HepG2 (cell line): ENCODE data around the gene PIP4K2C. TPM values are rescaled to one million over a fixed set of nuclear protein-coding genes. Genes with fewer than 3 reads are reported as not detected.

ENCODE experiments used
- ATAC-seq: fragments of 200-7000 bp; cut with Tn5 transposase; 3 replicates; pipeline ENCODE4 v1.9.1; 2020; ENCODE audit warnings: mild to moderate bottlenecking, moderate library complexity
- BruUV-seq: library from RNA; stranded (reverse); fragments of 400-500 nt; replicated peaks from 2 replicates; lab custom pipeline; 2021; lab: Mats Ljungman, UMichigan
- CTCF ChIA-PET: fragments of 300-600 bp; formaldehyde crosslinking; extraction: SDS; loops from one replicate; lab custom pipeline; 2021; ENCODE audit warnings: low total read pairs, inconsistent platforms, low intra/inter-chr PET ratio; lab: Yijun Ruan, JAX
- POLR2A ChIA-PET: fragments of 350-600 bp; sonication (Branson Sonifier 250); formaldehyde crosslinking; loops from one replicate; lab custom pipeline; 2020; ENCODE audit warnings: antibody characterized with exemption, inconsistent platforms; lab: Yijun Ruan, JAX
- DNase-seq: peaks from one replicate; pipeline ENCODE4 v3.0.0-alpha.2; 2015; ENCODE audit warnings: low spot score
- FAIRE-seq: peaks from 3 replicates; lab custom pipeline; 2011; peaks lifted over from hg19 to GRCh38; lab: Jason Lieb, UNC
- H2AFZ ChIP-seq: one replicate; pipeline ENCODE4 v1.6.1; 2011; ENCODE audit warnings: low read length, inconsistent platforms
- H3K27ac ChIP-seq: fragments of 300-600 bp; 3 replicates; pipeline ENCODE4 v1.8.0; 2011; ENCODE audit warnings: mixed run types, mild to moderate bottlenecking, mixed read lengths, low read length, inconsistent platforms; ENCODE audit not compliant: insufficient read depth; ENCODE audit errors: extremely low read length
- H3K27me3 ChIP-seq, 2 experiments: fragments of 200-600 bp in 1 of 2; 2 replicates in 1 of 2; 3 replicates in 1 of 2; pipeline versions ENCODE4 v1.6.0 to v1.8.0; 2011; ENCODE audit warnings: low read length in 2 of 2, mild to moderate bottlenecking in 2 of 2, moderate library complexity in 2 of 2, inconsistent platforms in 1 of 2; ENCODE audit not compliant: insufficient read depth in 2 of 2, control insufficient read depth in 1 of 2
- H3K36me3 ChIP-seq, 2 experiments: fragments of 200-600 bp in 1 of 2; replicated peaks in 1 of 2; 2 replicates in 1 of 2; 3 replicates in 1 of 2; pipeline versions ENCODE4 v1.5.1 to v1.8.0; 2011; ENCODE audit warnings: low read length in 2 of 2, inconsistent platforms in 1 of 2; ENCODE audit not compliant: insufficient read depth in 2 of 2, control insufficient read depth in 1 of 2
- H3K4me1 ChIP-seq: 2 replicates; pipeline ENCODE4 v1.5.1; 2012; ENCODE audit warnings: low read length, inconsistent platforms; ENCODE audit not compliant: insufficient read depth
- H3K4me2 ChIP-seq: 2 replicates; pipeline ENCODE4 v1.6.0; 2011; ENCODE audit warnings: low read depth, low read length, inconsistent platforms
- H3K4me3 ChIP-seq, 3 experiments: fragments of 200-600 bp in 1 of 3; sonication (generic), shearing (Covaris generic) in 1 of 3; replicated peaks in 1 of 3; 2 replicates each; pipeline ENCODE4 v1.5.1; 2011 to 2016; ENCODE audit warnings: low read length in 3 of 3, inconsistent platforms in 2 of 3, low read depth in 2 of 3, mild to moderate bottlenecking in 2 of 3, control low read depth in 1 of 3, mixed read lengths in 1 of 3; ENCODE audit not compliant: insufficient read depth in 1 of 3
- H3K79me2 ChIP-seq: one replicate; pipeline ENCODE4 v1.6.1; 2011; ENCODE audit warnings: low read length, inconsistent platforms; ENCODE audit not compliant: insufficient read depth
- H3K9ac ChIP-seq: 2 replicates; pipeline ENCODE4 v1.6.0; 2011; ENCODE audit warnings: mild to moderate bottlenecking, low read depth, low read length, inconsistent platforms; ENCODE audit not compliant: insufficient read depth
- H3K9me3 ChIP-seq: 2 replicates; pipeline ENCODE4 v1.5.1; 2012; ENCODE audit warnings: mild to moderate bottlenecking, low read length
- H4K20me1 ChIP-seq: 2 replicates; pipeline ENCODE4 v1.6.0; 2011; ENCODE audit warnings: inconsistent platforms, mild to moderate bottlenecking, low read length, moderate library complexity; ENCODE audit not compliant: insufficient read depth
- HCFC1 ChIP-seq: fragments of 150-350 bp; IDR thresholded peaks from 2 replicates; pipeline ENCODE4 v1.6.1; 2014; ENCODE audit warnings: low read depth, low read length
- ISX ChIP-seq: sonication (generic); formaldehyde crosslinking; conservative IDR thresholded peaks from 2 replicates; pipeline ENCODE4 v1.5.0; 2020; ENCODE audit warnings: missing genetic modification reagents
- KDM5B ChIP-seq: sonication (generic); formaldehyde crosslinking; IDR thresholded peaks from 2 replicates; pipeline ENCODE4 v1.4.0; 2020; ENCODE audit warnings: missing genetic modification reagents, mild to moderate bottlenecking, borderline replicate concordance
- NCOA1 ChIP-seq: sonication (generic); formaldehyde crosslinking; IDR thresholded peaks from 2 replicates; pipeline ENCODE4 v1.9.0; 2021; ENCODE audit warnings: missing genetic modification reagents
- TAF15 ChIP-seq: fragments of 200-400 bp; formaldehyde crosslinking; IDR thresholded peaks from one replicate; pipeline ENCODE4 v1.6.1; 2018; ENCODE audit warnings: mild to moderate bottlenecking, low read depth, low read length; ENCODE audit not compliant: poor library complexity, severe bottlenecking
- ZNF407 ChIP-seq: sonication (generic); formaldehyde crosslinking; IDR thresholded peaks from one replicate; pipeline ENCODE4 v1.5.1; 2020; ENCODE audit warnings: mild to moderate bottlenecking, missing genetic modification reagents; ENCODE audit errors: not compliant biosample characterization
- ZNF460 ChIP-seq: sonication (generic); formaldehyde crosslinking; IDR thresholded peaks from 2 replicates; pipeline ENCODE4 v1.5.1; 2020; ENCODE audit warnings: missing genetic modification reagents, mild to moderate bottlenecking, borderline replicate concordance
- ZNF704 ChIP-seq: sonication (generic); formaldehyde crosslinking; IDR thresholded peaks from 2 replicates; pipeline ENCODE4 v1.8.1; 2023; ENCODE audit warnings: mild to moderate bottlenecking, inconsistent platforms, moderate library complexity, missing genetic modification reagents, borderline replicate concordance
- ZNF749 ChIP-seq: sonication (generic); formaldehyde crosslinking; IDR thresholded peaks from 2 replicates; pipeline ENCODE4 v1.8.0; 2022; ENCODE audit warnings: mild to moderate bottlenecking, missing genetic modification reagents, moderate library complexity, borderline replicate concordance
- ZNF83 ChIP-seq: sonication (generic); formaldehyde crosslinking; IDR thresholded peaks from 2 replicates; pipeline ENCODE4 v1.4.0; 2020; ENCODE audit warnings: missing genetic modification reagents, mild to moderate bottlenecking, borderline replicate concordance
- WGBS: methylation state at CpG from one replicate; pipeline ENCODE4 v1.1.6; 2017; ENCODE audit warnings: low lambda C conversion rate; 5-methylcytosine and 5-hydroxymethylcytosine counted together
- in situ Hi-C: cut with HindIII; loops from 2 replicates; pipeline ENCODE4 v1.10.0; 2017; ENCODE audit warnings: low pct_unique_long_range_greater_than_20kb; ENCODE audit not compliant: extremely low pct_ligation_motif_present
- intact Hi-C: fragments of 100-400 bp; cut with micrococcal nuclease; formaldehyde crosslinking; loops from one replicate; pipeline ENCODE4 v1.10.0; 2022; ENCODE audit not compliant: unreplicated experiment
- polyA plus RNA-seq, 8 experiments: library from polyadenylated mRNA; depleted of rRNA in 3 of 8; stranded (reverse) in 7 of 8; unstranded in 1 of 8; fragments of >200 nt; fragmentation: Illumina TruSeq in 4 of 8; extraction: Trizol in 4 of 8; gene quantifications; 2 replicates each; pipeline versions ENCODE4 v1.2.1 to v1.2.3, GENCODE V29; 2011 to 2016; ENCODE audit warnings: low read depth in 4 of 8, missing spikeins in 1 of 8, mixed read lengths in 1 of 8; ENCODE audit not compliant: insufficient read depth in 1 of 8
- total RNA-seq, 5 experiments: library from RNA; depleted of rRNA; stranded (reverse); fragments of >200 nt; fragmentation: Illumina TruSeq; extraction: Trizol; gene quantifications; 2 replicates each; pipeline ENCODE4 v1.2.3, GENCODE V29; 2016; ENCODE audit warnings: low read depth in 1 of 5

The PIP4K2C gene
- total and polyA plus RNA-seq, 2 of the 13 experiments (the other 11 are each of a cell fraction or from before 2014, with no cell fraction given): 23.3 to 26.4 TPM

DNA sequence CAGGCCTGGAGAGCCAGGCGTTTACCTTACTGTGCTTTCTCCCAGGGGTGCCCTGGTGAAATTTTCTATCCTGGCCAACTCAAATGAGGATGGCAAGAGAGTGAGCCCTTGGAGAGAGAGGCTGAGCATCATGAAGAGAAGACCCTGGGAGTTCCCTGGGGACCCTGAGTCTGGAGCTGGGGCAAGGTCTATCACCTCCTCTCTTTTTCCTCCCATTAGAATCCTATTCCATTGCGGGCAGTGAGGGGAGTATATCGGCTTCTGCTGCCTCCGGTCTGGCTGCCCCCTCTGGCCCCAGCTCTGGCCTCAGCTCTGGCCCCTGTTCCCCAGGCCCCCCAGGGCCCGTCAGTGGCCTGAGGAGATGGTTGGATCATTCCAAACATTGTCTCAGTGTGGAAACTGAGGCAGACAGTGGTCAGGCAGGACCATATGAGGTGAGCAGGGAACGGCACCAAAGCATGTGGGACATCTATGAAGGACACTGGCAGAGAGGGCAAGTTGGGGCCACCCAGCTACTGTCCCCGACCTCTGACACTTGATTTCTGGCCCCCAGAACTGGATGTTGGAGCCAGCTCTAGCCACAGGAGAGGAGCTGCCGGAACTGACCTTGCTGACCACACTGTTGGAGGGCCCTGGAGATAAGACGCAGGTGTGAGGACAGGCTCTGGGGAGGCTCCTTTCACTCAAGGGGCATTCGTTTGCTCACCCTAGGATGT is 21.9 kb downstream of the PIP4K2C start:
- FAIRE-seq: no peak
- ATAC-seq: no peak
- Histone ChIP-seq H3K4me3 (no peak overlapping the region), H2AFZ (no peak overlapping the region), H4K20me1 (no peaks in the 10 kb centered on the region), H3K9me3 (no peaks in the 10 kb centered on the region), H3K79me2 (no peaks in the 10 kb centered on the region), H3K4me2 (no peak overlapping the region), H3K27ac (no peak overlapping the region), H3K27me3 (peaks cover 0 to 19% of the 10 kb centered on the region in 2 experiments; a peak in 2 of 5 replicates), H3K4me1 (peaks cover 32% of the 10 kb centered on the region), H3K9ac (no peak overlapping the region), H3K36me3 (no peaks in the 10 kb centered on the region)
- POLR2A ChIA-PET: interaction anchor here (2.8 kb wide), 2 partner anchors 21 to 37 kb away, joined by 16 to 26 read pairs; partner anchors contain the start of gene PIP4K2C
- WGBS: 73% methylated on average over 6 of the region's 10 CpGs
- no TSS peak for BruUV-seq
- intact Hi-C loops (no loop called here), in situ Hi-C loops (no loop called here)
- CTCF ChIA-PET: no interaction called here
- no peak for DNase-seq
- no peak for TF ChIP-seq TAF15
- TF ChIP-seq HCFC1: no peak
- no peak for TF ChIP-seq ZNF704
- TF ChIP-seq NCOA1: no peak
- TF ChIP-seq ISX (CRISPR knock-in tag): no peak
- no peak for TF ChIP-seq ZNF407 (CRISPR knock-in tag)
- no peak for TF ChIP-seq ZNF460
- TF ChIP-seq ZNF83: no peak
- TF ChIP-seq ZNF749 (CRISPR knock-in tag): no peak
- no peak for TF ChIP-seq KDM5B (CRISPR knock-in tag)
